Adipocyte (in vitro differentiated cells): Measurements from ENCODE around the gene PDE4D.

Experiments used
- DNase-seq: peaks from one replicate; pipeline ENCODE4 v3.0.0-alpha.2; 2015; ENCODE audit warnings: low read depth
- H3K27me3 ChIP-seq: replicated peaks from 2 replicates; pipeline ENCODE4 v1.7.0; 2013; ENCODE audit warnings: mild to moderate bottlenecking, low read length, moderate library complexity; ENCODE audit not compliant: control insufficient read depth, insufficient read depth
- H3K36me3 ChIP-seq: 2 replicates; pipeline ENCODE4 v1.7.0; 2013; ENCODE audit warnings: low read length, mild to moderate bottlenecking, moderate library complexity; ENCODE audit not compliant: control insufficient read depth, insufficient read depth, severe bottlenecking
- H3K4me1 ChIP-seq: 2 replicates; pipeline ENCODE4 v1.7.0; 2013; ENCODE audit warnings: mild to moderate bottlenecking, low read length, moderate library complexity; ENCODE audit not compliant: control insufficient read depth, insufficient read depth
- H3K4me3 ChIP-seq: 2 replicates; pipeline ENCODE4 v1.7.0; 2013; ENCODE audit warnings: mild to moderate bottlenecking, low read length, moderate library complexity
- H3K9ac ChIP-seq: 2 replicates; pipeline ENCODE4 v1.7.0; 2013; ENCODE audit warnings: mild to moderate bottlenecking, low read length, moderate library complexity
- H3K9me3 ChIP-seq: 2 replicates; pipeline ENCODE4 v1.7.0; 2013; ENCODE audit warnings: mild to moderate bottlenecking, low read length, moderate library complexity; ENCODE audit not compliant: control insufficient read depth

Gene PDE4D

DNA sequence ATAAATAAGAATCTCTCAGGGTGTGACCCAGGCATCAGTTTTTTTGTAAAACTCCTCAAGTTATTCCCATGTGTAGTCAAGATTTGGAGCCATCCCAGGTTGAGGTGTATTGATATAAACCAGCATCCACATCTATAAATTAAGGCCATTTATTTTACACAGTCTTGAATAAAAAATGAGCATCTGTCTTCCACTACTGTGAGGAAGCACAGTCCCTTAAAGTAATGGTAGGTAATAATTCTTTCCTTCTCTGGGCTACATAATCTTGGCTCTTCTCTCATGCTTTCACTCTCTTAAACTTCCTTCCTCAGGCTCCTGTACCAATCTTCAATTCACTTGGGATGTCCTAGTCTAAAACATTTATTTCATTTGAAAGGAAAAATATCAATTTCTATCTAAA is 110.3 kb downstream of the PDE4D start:
- DNase-seq, result no peak
- Histone ChIP-seq H3K4me3 (no peak overlapping the region), H3K9me3 (no peaks in the 10 kb centered on the region), H3K36me3 (no peaks in the 10 kb centered on the region), H3K4me1 (no peaks in the 10 kb centered on the region), H3K9ac (no peak overlapping the region), H3K27me3 (peaks cover 5% of the 10 kb centered on the region)

DNA sequence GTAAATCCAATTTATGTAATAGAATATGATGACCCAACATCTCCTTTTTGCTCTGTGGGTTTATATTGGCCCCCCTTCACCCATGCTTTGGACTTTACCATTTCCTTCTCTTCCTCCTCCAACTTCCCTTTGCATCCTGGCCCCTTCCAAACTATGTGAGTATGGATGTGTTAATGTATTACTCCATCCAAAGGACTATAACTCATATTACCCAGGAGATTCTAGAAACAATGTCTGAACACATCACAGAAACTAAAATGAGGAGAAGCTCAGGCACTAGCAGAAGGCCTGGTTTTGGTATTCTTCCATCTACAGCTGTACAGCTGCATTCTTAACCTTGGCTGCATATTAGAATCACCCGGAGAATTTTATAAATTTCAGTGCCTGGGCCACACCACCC is 110.7 kb downstream of the PDE4D start:
- Histone ChIP-seq H3K36me3 (no peaks in the 10 kb centered on the region), H3K4me1 (no peaks in the 10 kb centered on the region), H3K4me3 (no peak overlapping the region), H3K9ac (no peak overlapping the region), H3K9me3 (no peaks in the 10 kb centered on the region), H3K27me3 (peaks cover 5% of the 10 kb centered on the region)
- DNase-seq, result no peak

DNA sequence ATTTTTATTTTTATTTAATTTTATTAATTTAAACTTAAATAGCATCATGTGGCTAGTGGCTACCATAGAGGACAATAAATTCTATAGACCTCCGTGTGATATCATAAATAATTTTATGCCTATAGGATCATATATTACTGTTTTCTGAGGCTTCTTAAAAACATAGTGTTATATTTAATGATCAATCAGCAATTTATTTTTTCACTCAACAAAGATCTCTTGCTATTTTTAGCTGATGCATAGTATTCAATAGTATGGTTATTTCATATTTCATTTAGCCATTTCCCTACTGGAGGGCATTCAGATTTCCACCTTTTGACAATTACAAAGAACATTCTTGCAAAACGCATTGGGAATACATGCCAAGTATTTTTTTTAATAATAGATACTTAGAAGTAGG is 114.1 kb downstream of the PDE4D start:
- no peak overlapping the region for H3K9ac ChIP-seq
- H3K9me3 ChIP-seq, result no peaks in the 10 kb centered on the region
- no peaks in the 10 kb centered on the region for H3K36me3 ChIP-seq
- DNase-seq, result no peak
- H3K4me1 ChIP-seq, result no peaks in the 10 kb centered on the region
- H3K4me3 ChIP-seq, result no peak overlapping the region
- peaks cover 4% of the 10 kb centered on the region for H3K27me3 ChIP-seq

DNA sequence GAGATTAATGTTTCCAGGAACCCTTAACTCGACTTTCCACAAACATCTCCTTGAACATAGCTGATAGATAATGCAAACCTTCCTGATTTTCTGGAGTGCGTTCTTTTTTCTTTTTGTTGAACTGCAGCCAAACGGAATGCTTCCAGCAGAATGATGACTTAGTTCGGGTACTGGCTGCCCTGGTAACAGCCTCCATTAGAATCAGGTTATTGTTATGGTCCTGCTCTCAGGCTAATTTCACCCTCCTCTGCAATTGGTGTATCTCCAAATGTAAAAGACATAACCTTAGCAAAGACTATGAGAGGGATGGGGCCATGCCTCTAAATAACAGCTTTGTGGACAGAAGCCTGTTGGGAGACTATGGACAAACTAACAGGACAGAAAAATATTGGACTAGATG is 116.5 kb downstream of the PDE4D start:
- peaks cover 4% of the 10 kb centered on the region for H3K27me3 ChIP-seq
- no peak for DNase-seq

DNA sequence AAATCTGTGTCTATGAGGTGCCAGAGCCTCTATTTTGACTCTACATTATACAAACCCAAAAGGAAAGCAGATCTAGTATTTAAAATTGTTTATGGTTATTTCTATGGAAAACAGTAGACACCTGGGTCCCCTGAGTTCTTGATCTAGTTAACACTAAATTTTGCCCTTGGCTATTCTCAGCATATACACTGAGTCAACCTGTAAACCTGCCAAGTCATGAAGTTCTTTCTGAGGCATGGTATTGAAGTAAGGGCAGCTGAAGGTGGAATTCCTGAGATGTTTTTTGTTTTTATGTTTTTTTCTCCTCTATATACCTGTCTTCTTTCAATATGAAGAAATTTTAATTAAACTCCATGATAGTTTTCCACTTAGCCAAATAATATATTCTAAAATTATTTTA is 120.2 kb downstream of the PDE4D start:
- Histone ChIP-seq H3K27me3 (peaks cover 4% of the 10 kb centered on the region), H3K4me1 (peaks cover 8% of the 10 kb centered on the region), H3K4me3 (no peak overlapping the region), H3K9ac (no peak overlapping the region), H3K36me3 (no peaks in the 10 kb centered on the region), H3K9me3 (no peaks in the 10 kb centered on the region)
- DNase-seq, result no peak

More for the DNA sequence above, 116.5 kb downstream of the PDE4D start:
- no peaks in the 10 kb centered on the region for H3K9me3 ChIP-seq
- no peaks in the 10 kb centered on the region for H3K36me3 ChIP-seq
- no peak overlapping the region for H3K4me3 ChIP-seq
- H3K9ac ChIP-seq, result no peak overlapping the region
- H3K4me1 ChIP-seq, result no peaks in the 10 kb centered on the region

DNA sequence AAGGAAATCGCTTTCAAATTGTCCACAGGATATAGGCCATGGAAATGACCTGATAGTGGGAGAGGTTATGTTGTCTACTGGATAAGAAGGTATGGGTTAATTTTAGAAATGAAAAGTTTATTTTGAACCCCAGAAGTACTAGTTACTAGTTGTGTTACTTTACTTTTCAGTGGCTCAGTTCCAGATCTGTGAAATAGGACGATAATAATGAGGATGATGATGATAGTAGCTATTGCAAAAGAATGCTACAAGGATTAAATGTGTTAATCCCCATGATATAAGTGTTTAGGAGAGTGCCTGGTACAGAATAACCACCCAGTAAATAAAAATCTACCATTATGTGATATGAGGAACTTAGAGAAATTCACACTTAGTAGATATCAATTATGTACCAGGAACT is 120.8 kb downstream of the PDE4D start:
- Histone ChIP-seq H3K36me3 (no peaks in the 10 kb centered on the region), H3K9me3 (no peaks in the 10 kb centered on the region), H3K9ac (no peak overlapping the region), H3K4me1 (peaks cover 11% of the 10 kb centered on the region), H3K27me3 (peaks cover 9% of the 10 kb centered on the region), H3K4me3 (no peak overlapping the region)
- DNase-seq, result no peak

DNA sequence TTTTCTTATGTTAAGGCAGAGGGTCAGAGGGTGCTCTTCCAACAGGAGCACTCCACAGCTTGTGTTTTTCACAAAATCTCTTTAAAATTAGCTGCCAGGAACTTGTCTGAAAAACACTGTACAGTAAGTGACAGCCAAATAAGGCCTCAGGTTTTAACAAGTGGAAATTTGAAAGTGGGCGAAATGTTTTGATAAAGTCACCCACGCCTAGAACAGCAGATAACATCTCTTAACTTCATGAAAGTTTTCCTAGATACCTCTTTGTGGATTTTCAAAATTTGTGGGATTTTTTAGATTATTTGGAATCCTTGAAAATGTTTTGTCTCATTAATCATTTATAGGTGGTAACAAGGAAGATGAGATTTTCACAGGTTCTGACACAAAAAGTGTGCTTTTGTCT is 121.3 kb downstream of the PDE4D start:
- H3K4me1 ChIP-seq, result peaks cover 11% of the 10 kb centered on the region
- H3K27me3 ChIP-seq, result peaks cover 12% of the 10 kb centered on the region
- no peak overlapping the region for H3K9ac ChIP-seq
- no peak overlapping the region for H3K4me3 ChIP-seq
- no peak for DNase-seq
- no peaks in the 10 kb centered on the region for H3K36me3 ChIP-seq
- H3K9me3 ChIP-seq, result no peaks in the 10 kb centered on the region

DNA sequence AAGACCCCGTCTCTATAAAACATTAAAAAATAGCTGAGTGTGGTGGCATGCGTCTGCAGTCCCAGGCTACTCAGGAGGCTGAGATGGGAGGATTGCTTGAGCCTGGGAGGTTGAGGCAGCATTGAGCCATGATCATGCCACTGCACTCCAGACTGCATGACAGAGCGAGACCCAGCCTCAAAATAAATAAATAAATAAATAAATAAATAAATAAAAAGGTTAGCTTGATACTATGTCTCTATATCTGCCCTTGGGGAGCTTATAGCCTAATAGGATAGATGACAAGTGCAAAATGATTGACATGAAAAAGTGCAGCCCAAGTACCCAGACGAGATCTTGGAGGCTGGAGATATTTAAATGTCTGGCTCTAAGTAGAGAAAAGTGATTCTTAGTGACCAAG is 122.6 kb downstream of the PDE4D start:
- H3K4me3 ChIP-seq, result no peak overlapping the region
- no peaks in the 10 kb centered on the region for H3K36me3 ChIP-seq
- H3K9me3 ChIP-seq, result no peaks in the 10 kb centered on the region
- H3K27me3 ChIP-seq, result peaks cover 21% of the 10 kb centered on the region
- H3K4me1 ChIP-seq, result peaks cover 11% of the 10 kb centered on the region
- H3K9ac ChIP-seq, result no peak overlapping the region
- DNase-seq, result no peak

DNA sequence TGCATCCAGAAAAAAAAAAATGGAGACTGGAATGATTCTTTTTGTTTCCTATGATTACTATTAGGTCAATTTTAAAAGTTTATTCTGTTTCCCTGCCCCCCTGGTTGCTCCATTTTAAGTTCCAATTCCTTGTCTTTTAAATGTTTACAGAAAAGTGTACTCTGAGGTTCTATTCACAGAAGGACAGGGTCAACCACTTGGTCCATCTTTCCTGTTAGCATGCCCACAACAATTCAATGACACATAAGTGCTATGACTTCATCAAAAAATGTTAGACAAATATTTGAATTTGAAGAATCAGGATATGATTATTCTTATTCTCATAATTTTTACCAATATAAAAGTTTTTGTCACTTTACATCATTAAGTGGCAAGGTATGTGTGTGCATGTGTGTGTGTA is 123.7 kb downstream of the PDE4D start:
- DNase-seq, result no peak
- peaks cover 11% of the 10 kb centered on the region for H3K4me1 ChIP-seq
- H3K36me3 ChIP-seq, result no peaks in the 10 kb centered on the region
- no peak overlapping the region for H3K4me3 ChIP-seq
- H3K9me3 ChIP-seq, result no peaks in the 10 kb centered on the region
- no peak overlapping the region for H3K9ac ChIP-seq
- peaks cover 21% of the 10 kb centered on the region for H3K27me3 ChIP-seq

DNA sequence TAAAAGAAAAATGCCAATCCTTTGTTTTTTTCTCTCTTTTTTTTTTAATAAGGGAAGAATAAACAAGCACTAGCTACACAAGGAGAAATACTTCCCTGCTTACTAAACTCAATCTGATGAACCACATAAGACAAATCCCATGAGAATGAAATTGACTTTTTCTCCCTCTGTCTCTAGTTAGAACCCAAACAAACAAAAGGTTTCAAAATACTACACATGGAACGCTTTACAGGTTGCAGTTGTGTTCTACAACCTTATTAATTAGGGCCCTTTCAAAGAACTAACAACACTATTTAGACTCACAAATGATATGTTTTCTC is 124.5 kb downstream of the PDE4D start:
- no peak for DNase-seq
- H3K9me3 ChIP-seq, result no peaks in the 10 kb centered on the region
- H3K4me3 ChIP-seq, result peak overlapping the region; percentile 90
- H3K27me3 ChIP-seq, result peaks cover 21% of the 10 kb centered on the region
- H3K9ac ChIP-seq, result peak overlapping the region; percentile 69
- H3K36me3 ChIP-seq, result no peaks in the 10 kb centered on the region
- H3K4me1 ChIP-seq, result peaks cover 11% of the 10 kb centered on the region

DNA sequence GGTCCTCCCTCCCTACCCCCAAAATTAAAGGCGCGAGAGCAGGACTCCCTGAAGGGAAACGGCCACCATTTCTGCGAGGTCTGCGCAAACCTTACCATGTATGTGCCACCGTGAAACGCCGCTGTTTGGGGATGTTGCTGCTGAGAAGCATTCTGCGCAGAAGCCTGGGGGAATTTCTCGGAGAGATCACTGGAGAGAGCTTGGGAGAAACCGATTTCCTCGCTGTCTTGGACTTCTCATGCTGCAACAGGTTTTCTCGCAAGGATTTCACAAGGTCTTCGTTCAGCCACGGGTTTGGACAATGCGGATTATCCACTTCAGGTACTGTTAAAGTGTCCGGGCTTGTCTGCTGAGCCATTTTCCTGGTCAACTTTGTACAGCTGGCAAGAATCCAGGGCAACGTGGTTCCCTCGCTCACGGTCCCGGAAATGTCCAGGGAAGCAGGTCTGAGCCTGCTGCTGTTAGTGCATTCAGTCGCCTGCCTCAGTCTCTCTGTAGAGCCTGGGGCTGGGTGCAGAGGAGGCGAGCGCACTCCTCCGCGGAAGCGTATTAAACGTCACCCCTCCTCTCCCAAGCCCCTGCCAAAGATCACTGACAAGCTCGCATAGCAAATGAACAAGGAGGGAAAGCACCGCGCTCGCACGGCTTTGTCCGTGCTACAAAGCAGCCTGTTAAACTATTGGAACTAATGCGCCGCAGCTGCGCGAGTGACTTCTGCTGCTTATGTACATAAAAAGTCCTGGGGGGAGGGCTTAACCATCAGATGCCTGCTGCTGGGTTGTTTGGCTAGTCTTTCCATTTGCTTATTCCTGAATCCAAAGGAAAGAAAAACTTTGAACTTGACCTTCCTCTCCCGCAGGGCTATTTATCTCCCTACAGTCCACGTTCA is 125.1 kb downstream of the PDE4D start:
- peak; percentile 56 for DNase-seq
- H3K9me3 ChIP-seq, result no peaks in the 10 kb centered on the region
- peak overlapping the region; percentile 90 for H3K4me3 ChIP-seq
- H3K9ac ChIP-seq, result peak overlapping the region; percentile 69
- H3K4me1 ChIP-seq, result peaks cover 11% of the 10 kb centered on the region
- H3K36me3 ChIP-seq, result no peaks in the 10 kb centered on the region
- H3K27me3 ChIP-seq, result peaks cover 21% of the 10 kb centered on the region

DNA sequence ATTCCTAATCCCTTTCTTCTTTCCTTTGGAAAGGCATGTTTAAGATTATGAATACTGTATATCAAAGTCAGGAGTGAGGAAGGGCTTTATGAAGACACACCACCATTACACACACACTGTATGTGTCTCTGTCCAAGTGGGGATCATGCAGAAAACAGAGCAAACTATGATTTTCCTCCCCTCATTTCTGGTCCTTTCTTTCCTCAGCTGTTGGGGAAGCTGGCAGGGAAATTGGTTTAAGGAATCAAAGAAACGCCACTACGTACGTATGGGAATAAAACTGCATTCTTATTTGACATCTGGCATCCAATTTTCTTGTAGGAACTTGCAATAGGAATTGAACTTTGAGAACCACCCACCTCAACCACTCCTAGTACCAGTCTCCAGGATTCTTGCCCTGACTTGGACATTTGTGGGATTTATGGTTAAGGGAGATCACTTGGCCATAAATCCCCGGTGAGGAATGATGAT is 125.8 kb downstream of the PDE4D start:
- Histone ChIP-seq H3K9me3 (no peaks in the 10 kb centered on the region), H3K9ac (peak overlapping the region; percentile 69), H3K36me3 (no peaks in the 10 kb centered on the region), H3K27me3 (peaks cover 21% of the 10 kb centered on the region), H3K4me3 (peak overlapping the region; percentile 90), H3K4me1 (peaks cover 11% of the 10 kb centered on the region)
- DNase-seq, result no peak
